ENCODE measurements around the gene GPR17.

DNA sequence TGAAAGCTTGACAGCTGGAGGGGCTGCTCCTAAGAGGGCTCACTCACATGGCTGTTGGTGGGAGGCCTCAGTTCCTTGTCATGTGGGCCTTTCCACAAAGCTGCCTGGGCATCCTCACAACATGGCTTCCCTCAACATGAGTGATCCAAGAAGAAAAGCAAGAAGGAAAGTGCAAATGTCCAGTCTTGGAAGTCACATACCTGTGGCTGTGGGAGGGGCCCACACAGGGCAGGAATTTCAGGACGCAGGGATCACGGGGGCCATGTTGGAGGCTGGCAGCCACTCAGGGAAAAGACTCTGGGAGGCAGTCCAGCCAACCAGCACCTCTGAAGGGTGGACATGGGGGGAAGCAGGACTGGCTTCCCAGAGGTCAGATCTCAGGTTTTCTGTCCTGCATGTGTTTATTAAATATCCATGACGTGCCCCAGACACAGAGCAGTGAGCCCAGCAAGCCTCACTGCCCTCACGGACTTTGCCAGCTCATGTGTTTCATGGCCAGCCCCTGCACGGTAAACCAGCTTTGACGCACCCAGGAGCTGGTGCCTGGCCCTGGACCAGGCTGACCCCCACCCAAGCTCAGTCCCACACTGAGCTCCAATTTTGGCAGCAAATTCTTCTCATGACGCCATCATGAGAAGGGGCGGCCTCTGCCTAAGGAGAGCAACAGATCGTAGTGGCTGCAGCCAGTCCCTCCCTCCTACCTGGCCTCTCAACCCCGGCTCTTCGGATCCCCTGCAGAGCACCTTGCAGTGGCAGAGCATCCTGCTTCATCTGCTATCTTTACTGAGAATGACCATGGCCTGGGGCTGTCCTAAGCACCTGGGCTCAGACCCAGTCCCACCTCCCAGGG is 34.7 kb upstream of the GPR17 start:
- TF ChIP-seq, protein P1, sequence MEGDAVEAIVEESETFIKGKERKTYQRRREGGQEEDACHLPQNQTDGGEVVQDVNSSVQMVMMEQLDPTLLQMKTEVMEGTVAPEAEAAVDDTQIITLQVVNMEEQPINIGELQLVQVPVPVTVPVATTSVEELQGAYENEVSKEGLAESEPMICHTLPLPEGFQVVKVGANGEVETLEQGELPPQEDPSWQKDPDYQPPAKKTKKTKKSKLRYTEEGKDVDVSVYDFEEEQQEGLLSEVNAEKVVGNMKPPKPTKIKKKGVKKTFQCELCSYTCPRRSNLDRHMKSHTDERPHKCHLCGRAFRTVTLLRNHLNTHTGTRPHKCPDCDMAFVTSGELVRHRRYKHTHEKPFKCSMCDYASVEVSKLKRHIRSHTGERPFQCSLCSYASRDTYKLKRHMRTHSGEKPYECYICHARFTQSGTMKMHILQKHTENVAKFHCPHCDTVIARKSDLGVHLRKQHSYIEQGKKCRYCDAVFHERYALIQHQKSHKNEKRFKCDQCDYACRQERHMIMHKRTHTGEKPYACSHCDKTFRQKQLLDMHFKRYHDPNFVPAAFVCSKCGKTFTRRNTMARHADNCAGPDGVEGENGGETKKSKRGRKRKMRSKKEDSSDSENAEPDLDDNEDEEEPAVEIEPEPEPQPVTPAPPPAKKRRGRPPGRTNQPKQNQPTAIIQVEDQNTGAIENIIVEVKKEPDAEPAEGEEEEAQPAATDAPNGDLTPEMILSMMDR (IDR thresholded peaks at IDR 0.05): no peak
- TF ChIP-seq EZH2 (IDR thresholded peaks at IDR 0.05; ENCODE audit: borderline replicate concordance, insufficient read depth, low read depth, low read length, poor library complexity, severe bottlenecking): no peak

Data from B cell (primary cell).